K562 (cell line): ENCODE measurements around the gene FCGR3A.
"Not testable (repeated sequence)": the region's sequence is repeated elsewhere in the genome, so short reads cannot be mapped to it uniquely, and the experiment has no call there.

Experiments used
- BHLHE40 ChIP-seq: IDR thresholded peaks from 2 replicates; pipeline ENCODE4 v1.6.1; 2011; ENCODE audit warnings: low read length, improper control_type of control experiment
- GATAD2B ChIP-seq: fragments of 450-650 bp; IDR thresholded peaks from 2 replicates; pipeline ENCODE4 v1.6.1; 2017; ENCODE audit warnings: mild to moderate bottlenecking, borderline replicate concordance
- HDAC6 ChIP-seq: IDR thresholded peaks from 2 replicates; pipeline ENCODE4 v1.6.1; 2012; ENCODE audit warnings: low read depth, mild to moderate bottlenecking, control low read depth, inconsistent platforms, low read length, moderate library complexity
- NRF1 ChIP-seq, 2 experiments: fragments of 450-650 bp; IDR thresholded peaks in 1 of 2; conservative IDR thresholded peaks in 1 of 2; 2 replicates each; pipeline ENCODE4 v1.6.1; 2014; ENCODE audit warnings: mild to moderate bottlenecking in 2 of 2
- PML ChIP-seq: IDR thresholded peaks from 2 replicates; pipeline ENCODE4 v1.6.1; 2012; ENCODE audit warnings: low read length, inconsistent platforms
- PPARD ChIP-seq: fragments of 250-450 bp; sonication (Bioruptor Pico); IDR thresholded peaks from 2 replicates; pipeline ENCODE4 v1.8.0; 2022; ENCODE audit warnings: inconsistent platforms, mild to moderate bottlenecking, moderate library complexity
- RAD21 ChIP-seq, 2 experiments: fragments of 250-450 bp in 1 of 2; fragments of 450-650 bp in 1 of 2; sonication (Bioruptor Pico) in 1 of 2; formaldehyde crosslinking in 1 of 2; IDR thresholded peaks in 1 of 2; conservative IDR thresholded peaks in 1 of 2; 2 replicates each; pipeline versions ENCODE4 v1.4.0 to v1.8.0; 2020 to 2022; ENCODE audit warnings: mild to moderate bottlenecking in 2 of 2, moderate library complexity in 1 of 2
- ZNF140 ChIP-seq: fragments of 250-450 bp; sonication (Bioruptor Pico); IDR thresholded peaks from 2 replicates; pipeline ENCODE4 v1.8.0; 2021; ENCODE audit warnings: moderate library complexity, mild to moderate bottlenecking, inconsistent platforms

- not testable (repeated sequence) for TF ChIP-seq NRF1 (conservative IDR thresholded peaks at IDR 0.05 in 1 of 2, IDR thresholded peaks at IDR 0.05 in 1 of 2); ZNF140; HDAC6; GATAD2B; BHLHE40; RAD21 (CRISPR knock-in tag; conservative IDR thresholded peaks at IDR 0.05 in 1 of 2, IDR thresholded peaks at IDR 0.05 in 1 of 2); PML; PPARD
Observed at GRCh38 chr1:161545005-161545731, 4.5 kb downstream of the FCGR3A start.
